ENCODE data around the gene TMEM219. TPM values are rescaled to one million over a fixed set of nuclear protein-coding genes. Genes with fewer than 3 reads are reported as not detected.

TMEM219 gene
- total RNA-seq, 3 donors from 2014 or later = 111 to 135 (median 128) TPM

GRCh38 chr16:29983420-29984136 lies 21.7 kb downstream of the TMEM219 start:
- no peak for TF ChIP-seq POLR2AphosphoS5 (IDR thresholded peaks at IDR 0.05)
- TF ChIP-seq POLR2A (IDR thresholded peaks at IDR 0.05) = no peak
- TF ChIP-seq CTCF (IDR thresholded peaks at IDR 0.05) = no peak
- no peaks in the 10 kb centered on the region for H3K4me1 ChIP-seq
- no peak for DNase-seq (ENCODE audit: low spot score in 2 of 2)
- intact Hi-C loops (cut with DNase I; ENCODE audit: low total_unique reads) = no loop called here
- no peak overlapping the region for H3K27ac ChIP-seq
- no peaks in the 10 kb centered on the region for H3K9me3 ChIP-seq
- H3K27me3 ChIP-seq = no peaks in the 10 kb centered on the region
- H3K4me3 ChIP-seq = no peak overlapping the region
- peaks cover 34% of the 10 kb centered on the region for H3K36me3 ChIP-seq

GRCh38 chr16:29984137-29984763 lies 22.4 kb downstream of the TMEM219 start:
- DNase-seq (ENCODE audit: low spot score in 2 of 2) = no peak
- TF ChIP-seq POLR2AphosphoS5 (IDR thresholded peaks at IDR 0.05) = no peak
- Histone ChIP-seq H3K4me1 (no peaks in the 10 kb centered on the region), H3K27ac (no peak overlapping the region), H3K27me3 (no peaks in the 10 kb centered on the region), H3K9me3 (no peaks in the 10 kb centered on the region), H3K4me3 (no peak overlapping the region), H3K36me3 (peaks cover 34% of the 10 kb centered on the region)
- intact Hi-C loops (cut with DNase I; ENCODE audit: low total_unique reads) = no loop called here

DNA sequence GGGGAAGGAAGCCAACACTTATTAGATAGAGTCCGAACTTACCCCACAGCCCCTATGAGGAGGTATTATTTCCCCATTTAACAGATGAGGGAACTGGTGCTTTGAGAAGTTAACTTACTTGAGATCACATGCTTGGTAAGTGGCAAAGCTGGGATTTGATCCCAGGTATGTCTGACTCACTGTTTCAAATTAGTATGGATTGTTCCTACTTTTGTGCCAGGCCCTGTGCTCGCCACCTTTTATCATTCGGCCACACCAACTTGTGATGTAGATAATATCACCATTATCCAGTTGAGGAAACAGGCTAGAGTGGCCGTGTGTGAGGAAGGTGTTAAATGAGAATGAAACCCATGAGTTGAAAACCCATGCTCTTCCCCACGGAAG lies 22.9 kb downstream of the TMEM219 start:
- Histone ChIP-seq H3K36me3 (peaks cover 34% of the 10 kb centered on the region), H3K27ac (no peak overlapping the region), H3K4me1 (no peaks in the 10 kb centered on the region), H3K9me3 (no peaks in the 10 kb centered on the region), H3K4me3 (no peak overlapping the region), H3K27me3 (no peaks in the 10 kb centered on the region)
- no peak for TF ChIP-seq POLR2A (IDR thresholded peaks at IDR 0.05)
- no peak for TF ChIP-seq CTCF (IDR thresholded peaks at IDR 0.05)
- no peak for TF ChIP-seq POLR2AphosphoS5 (IDR thresholded peaks at IDR 0.05)
- intact Hi-C loops (cut with DNase I; ENCODE audit: low total_unique reads) = no loop called here
- no peak for DNase-seq (ENCODE audit: low spot score in 2 of 2)

DNA sequence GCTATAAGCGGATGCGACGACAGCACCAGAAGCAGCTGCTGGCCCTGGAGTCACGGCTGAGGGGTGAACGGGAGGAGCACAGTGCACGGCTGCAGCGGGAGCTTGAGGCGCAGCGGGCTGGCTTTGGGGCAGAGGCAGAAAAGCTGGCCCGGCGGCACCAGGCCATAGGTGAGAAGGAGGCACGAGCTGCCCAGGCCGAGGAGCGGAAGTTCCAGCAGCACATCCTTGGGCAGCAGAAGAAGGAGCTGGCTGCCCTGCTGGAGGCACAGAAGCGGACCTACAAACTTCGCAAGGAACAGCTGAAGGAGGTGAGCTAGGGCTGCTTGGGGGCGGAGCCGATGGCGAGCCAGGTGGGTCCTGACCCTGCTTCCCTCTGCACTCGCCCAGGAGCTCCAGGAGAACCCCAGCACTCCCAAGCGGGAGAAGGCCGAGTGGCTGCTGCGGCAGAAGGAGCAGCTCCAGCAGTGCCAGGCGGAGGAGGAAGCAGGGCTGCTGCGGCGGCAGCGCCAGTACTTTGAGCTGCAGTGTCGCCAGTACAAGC lies 23.5 kb downstream of the TMEM219 start:
- intact Hi-C loops (cut with DNase I; ENCODE audit: low total_unique reads) = no loop called here
- H3K4me1 ChIP-seq = no peaks in the 10 kb centered on the region
- H3K27ac ChIP-seq = no peak overlapping the region
- H3K4me3 ChIP-seq = no peak overlapping the region
- TF ChIP-seq CTCF (IDR thresholded peaks at IDR 0.05) (no peak), POLR2A (IDR thresholded peaks at IDR 0.05) (no peak), POLR2AphosphoS5 (IDR thresholded peaks at IDR 0.05) (no peak)
- peaks cover 39% of the 10 kb centered on the region for H3K36me3 ChIP-seq
- no peaks in the 10 kb centered on the region for H3K9me3 ChIP-seq
- DNase-seq (ENCODE audit: low spot score in 2 of 2) = no peak
- H3K27me3 ChIP-seq = no peaks in the 10 kb centered on the region

- DNase-seq (ENCODE audit: low spot score in 2 of 2) = no peak
- no peaks in the 10 kb centered on the region for H3K9me3 ChIP-seq
- no peaks in the 10 kb centered on the region for H3K27me3 ChIP-seq
- intact Hi-C loops (cut with DNase I; ENCODE audit: low total_unique reads) = no loop called here
- no peak overlapping the region for H3K27ac ChIP-seq
- no peak overlapping the region for H3K4me3 ChIP-seq
- no peaks in the 10 kb centered on the region for H3K4me1 ChIP-seq
- peaks cover 31% of the 10 kb centered on the region for H3K36me3 ChIP-seq
- no peak for TF ChIP-seq CTCF (IDR thresholded peaks at IDR 0.05)
- TF ChIP-seq POLR2A (IDR thresholded peaks at IDR 0.05) = no peak
- TF ChIP-seq POLR2AphosphoS5 (IDR thresholded peaks at IDR 0.05) = no peak
Measured at GRCh38 chr16:29986231-29986630, 24.4 kb downstream of the TMEM219 start.

All from breast epithelium (tissue), 4 donors.